SK-N-SH (cell line): ENCODE data around the gene PRIM2. TPM values are rescaled to one million over a fixed set of nuclear protein-coding genes. Genes with fewer than 3 reads are reported as not detected.
"Not testable (repeated sequence)": the region's sequence is repeated elsewhere in the genome, so short reads cannot be mapped to it uniquely, and the experiment has no call there.

ENCODE experiments used
- CTCF ChIA-PET: fragments of 300-600, 350-600 bp; formaldehyde crosslinking; extraction: SDS; loops from one replicate; lab custom pipeline; 2021; lab: Yijun Ruan, JAX
- POLR2A ChIA-PET: fragments of 350-600 bp; sonication (Branson Sonifier 250); formaldehyde crosslinking; extraction: SDS; loops from one replicate; lab custom pipeline; 2020; ENCODE audit warnings: antibody characterized with exemption, inconsistent platforms; lab: Yijun Ruan, JAX
- DNase-seq: peaks from one replicate; pipeline ENCODE4 v3.0.0; 2012
- H2AFZ ChIP-seq: fragments of 200-600 bp; sonication (generic); 2 replicates; pipeline ENCODE4 v1.8.1; 2016; ENCODE audit warnings: antibody characterized with exemption, mild to moderate bottlenecking, low read depth
- H3F3A ChIP-seq: fragments of 200-600 bp; sonication (generic); replicated peaks from 2 replicates; pipeline ENCODE3; 2016; ENCODE audit warnings: antibody characterized with exemption, mild to moderate bottlenecking; ENCODE audit not compliant: insufficient read depth
- H3K27ac ChIP-seq, 2 experiments: fragments of 200-500 bp in 1 of 2; fragments of 200-600 bp in 1 of 2; sonication (Bioruptor generic) in 1 of 2; sonication (generic), shearing (Covaris generic) in 1 of 2; 2 replicates each; pipeline versions ENCODE4 v1.5.1 to v1.6.1; 2014 to 2016; ENCODE audit warnings: low read depth in 2 of 2, inconsistent platforms in 1 of 2, low read length in 1 of 2, mild to moderate bottlenecking in 1 of 2, mixed read lengths in 1 of 2
- H3K27me3 ChIP-seq: fragments of 200-600 bp; sonication (generic), shearing (Covaris generic); 2 replicates; pipeline ENCODE4 v1.6.1; 2016; ENCODE audit warnings: mixed run types; ENCODE audit not compliant: insufficient read depth
- H3K36me3 ChIP-seq, 2 experiments: fragments of 200-500 bp in 1 of 2; fragments of 200-600 bp in 1 of 2; sonication (Bioruptor generic) in 1 of 2; sonication (generic) in 1 of 2; replicated peaks in 1 of 2; 2 replicates each; pipeline versions ENCODE3 to v1.5.1; 2014 to 2016; ENCODE audit warnings: low read length in 1 of 2, mild to moderate bottlenecking in 1 of 2; ENCODE audit not compliant: insufficient read depth in 2 of 2, control insufficient read depth in 1 of 2
- H3K4me1 ChIP-seq, 2 experiments: fragments of 200-500 bp in 1 of 2; fragments of 200-600 bp in 1 of 2; sonication (Bioruptor generic) in 1 of 2; sonication (generic), shearing (Covaris generic) in 1 of 2; 2 replicates each; pipeline versions ENCODE4 v1.5.1 to v1.6.1; 2014 to 2016; ENCODE audit warnings: low read depth in 1 of 2, low read length in 1 of 2, mixed run types in 1 of 2; ENCODE audit not compliant: insufficient read depth in 2 of 2, control insufficient read depth in 1 of 2
- H3K4me2 ChIP-seq: fragments of 200-600 bp; sonication (generic), shearing (Covaris generic); 2 replicates; pipeline ENCODE4 v1.6.1; 2017; ENCODE audit warnings: mixed run types
- H3K4me3 ChIP-seq, 2 experiments: fragments of 200-500 bp in 1 of 2; fragments of 200-600 bp in 1 of 2; sonication (Bioruptor generic) in 1 of 2; sonication (generic), shearing (Covaris generic) in 1 of 2; 2 replicates each; pipeline versions ENCODE4 v1.5.1 to v1.8.1; 2014 to 2016; ENCODE audit warnings: low read depth in 2 of 2, inconsistent platforms in 1 of 2, low read length in 1 of 2, mild to moderate bottlenecking in 1 of 2, mixed read lengths in 1 of 2, moderate library complexity in 1 of 2
- H3K79me2 ChIP-seq: fragments of 200-600 bp; sonication (generic); 2 replicates; pipeline ENCODE4 v1.8.1; 2017; ENCODE audit warnings: mild to moderate bottlenecking; ENCODE audit not compliant: insufficient read depth
- H3K9ac ChIP-seq: fragments of 200-600 bp; sonication (generic); 2 replicates; pipeline ENCODE4 v1.6.1; 2017; ENCODE audit warnings: mixed run types
- H3K9me2 ChIP-seq: fragments of 200-600 bp; sonication (generic); 2 replicates; pipeline ENCODE4 v1.6.1; 2017; ENCODE audit warnings: mixed run types
- H3K9me3 ChIP-seq: fragments of 200-600 bp; sonication (generic); 2 replicates; pipeline ENCODE4 v1.6.1; 2017; ENCODE audit warnings: mixed run types, mild to moderate bottlenecking, moderate library complexity
- H4K20me1 ChIP-seq: fragments of 200-600 bp; sonication (generic); 2 replicates; pipeline ENCODE4 v1.6.1; 2017; ENCODE audit warnings: mild to moderate bottlenecking, mixed run types; ENCODE audit not compliant: insufficient read depth
- CHD2 ChIP-seq: fragments of 150-350 bp; IDR thresholded peaks from 2 replicates; pipeline ENCODE4 v1.6.1; 2018; ENCODE audit warnings: low read length; ENCODE audit not compliant: partially characterized antibody
- ELF1 ChIP-seq: IDR thresholded peaks from 2 replicates; pipeline ENCODE4 v1.4.0; 2012
- EZH2phosphoT487 ChIP-seq: fragments of 200-600 bp; sonication (generic); IDR thresholded peaks from 2 replicates; pipeline ENCODE4 v1.6.1; 2017; ENCODE audit warnings: low read depth, mixed run types, mild to moderate bottlenecking, antibody characterized with exemption, moderate library complexity, borderline replicate concordance
- FOXJ3 ChIP-seq: sonication (generic); formaldehyde crosslinking; IDR thresholded peaks from 2 replicates; pipeline ENCODE4 v1.5.1; 2020; ENCODE audit warnings: mild to moderate bottlenecking, missing genetic modification reagents
- MEF2A ChIP-seq: IDR thresholded peaks from 2 replicates; pipeline ENCODE4 v1.4.0; 2012; ENCODE audit warnings: low read depth, borderline replicate concordance
- MXI1 ChIP-seq: IDR thresholded peaks from 2 replicates; pipeline ENCODE4 v1.6.1; 2012; ENCODE audit warnings: mild to moderate bottlenecking, low read depth, low read length, improper control_type of control experiment
- NFIC ChIP-seq: IDR thresholded peaks from 2 replicates; pipeline ENCODE4 v1.4.0; 2012; ENCODE audit warnings: borderline replicate concordance
- RAD21 ChIP-seq: IDR thresholded peaks from 2 replicates; pipeline ENCODE4 v1.6.1; 2012; ENCODE audit warnings: mild to moderate bottlenecking, low read length
- RXRA ChIP-seq: IDR thresholded peaks from 2 replicates; pipeline ENCODE4 v1.4.0; 2012; ENCODE audit warnings: low read depth, mild to moderate bottlenecking, borderline replicate concordance
- SIN3A ChIP-seq: IDR thresholded peaks from 2 replicates; pipeline ENCODE4 v1.6.1; 2012; ENCODE audit warnings: low read depth, mild to moderate bottlenecking, low read length, moderate library complexity, borderline replicate concordance
- TAF1 ChIP-seq: IDR thresholded peaks from 2 replicates; pipeline ENCODE4 v1.6.1; 2012; ENCODE audit warnings: low read depth, mild to moderate bottlenecking, low read length, moderate library complexity, borderline replicate concordance
- TCF12 ChIP-seq: IDR thresholded peaks from 2 replicates; pipeline ENCODE4 v1.4.0; 2012
- YY1 ChIP-seq: IDR thresholded peaks from 2 replicates; pipeline ENCODE4 v1.4.0; 2012; ENCODE audit warnings: low read depth, mild to moderate bottlenecking
- WGBS: methylation state at CpG from one replicate; pipeline ENCODE4 v1.1.6; 2017; ENCODE audit warnings: low lambda C conversion rate; 5-methylcytosine and 5-hydroxymethylcytosine counted together
- polyA plus RNA-seq, 3 experiments: library from polyadenylated mRNA; depleted of rRNA; stranded (reverse); fragments of >200 nt; gene quantifications; 2 replicates each; pipeline ENCODE4 v1.2.3, GENCODE V29; 2012
- TF ChIP-seq, protein P1 (sequence below): IDR thresholded peaks from 2 replicates; pipeline ENCODE4 v1.4.0; 2012; ENCODE audit warnings: low read depth, borderline replicate concordance
- TF ChIP-seq, protein P2 (sequence below): IDR thresholded peaks from 2 replicates; pipeline ENCODE4 v1.4.0; 2012; ENCODE audit warnings: low read depth, borderline replicate concordance
- TF ChIP-seq, protein P3 (sequence below): IDR thresholded peaks from 2 replicates; pipeline ENCODE4 v1.6.1; 2012; ENCODE audit warnings: mild to moderate bottlenecking, low read depth, low read length, moderate library complexity

PRIM2 gene
- polyA plus RNA-seq, 1 of the 3 experiments (the other 2 are of a cell fraction) = 14.1 TPM

DNA sequence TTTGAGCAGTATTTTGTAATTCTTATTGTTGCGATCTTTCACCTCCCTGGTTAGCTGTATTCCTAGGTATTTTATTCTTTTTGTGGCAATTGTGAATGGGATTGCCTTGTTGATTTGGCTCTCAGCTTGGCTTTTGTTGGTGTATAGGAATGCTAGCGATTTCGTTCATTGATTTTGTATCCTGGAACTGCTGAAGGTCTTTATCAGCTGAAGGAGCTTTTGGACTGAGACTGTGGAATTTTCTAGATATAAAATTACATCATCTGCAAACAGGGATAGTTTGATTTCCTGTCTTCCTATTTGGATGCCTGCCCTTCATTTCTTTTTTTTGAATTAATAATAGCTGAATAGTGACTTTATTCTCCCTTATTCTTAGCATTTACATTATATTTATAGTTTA is 74.6 kb downstream of the PRIM2 start:
- DNase-seq, H3K27me3 ChIP-seq, H3K9me2 ChIP-seq, H3K4me1 ChIP-seq, H3F3A ChIP-seq, H2AFZ ChIP-seq, H4K20me1 ChIP-seq, POLR2A ChIA-PET, CTCF ChIA-PET, H3K9ac ChIP-seq, H3K27ac ChIP-seq, H3K4me3 ChIP-seq, H3K4me2 ChIP-seq: not testable (repeated sequence)
- peaks cover 19% of the 10 kb centered on the region; the same call in 1 of the 2 replicates for H3K9me3 ChIP-seq
- H3K79me2 ChIP-seq = peaks cover 70% of the 10 kb centered on the region
- H3K36me3 ChIP-seq = peaks cover 0 to 32% of the 10 kb centered on the region in 2 experiments
- 100% methylated on average over 3 of the region's 3 CpGs for WGBS

DNA sequence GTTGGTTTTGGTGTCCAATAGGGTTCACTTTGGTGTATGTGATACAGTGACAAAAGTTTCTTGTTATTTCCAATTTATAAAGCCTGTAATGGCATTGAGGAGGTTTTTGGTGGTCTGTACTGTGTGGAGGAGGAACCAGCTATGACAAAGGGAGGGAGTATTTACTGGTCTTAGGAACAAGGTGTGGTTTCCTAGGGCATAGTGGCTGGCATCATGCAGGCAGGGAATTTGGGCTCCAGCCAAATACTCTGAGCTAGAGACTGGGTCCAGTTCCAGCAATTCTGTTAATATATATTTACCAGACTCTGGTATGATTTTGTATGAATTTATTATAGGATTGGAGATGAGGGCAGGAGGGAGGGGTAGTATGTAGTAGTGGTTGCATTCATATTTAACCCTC is 101.9 kb downstream of the PRIM2 start:
- CTCF ChIA-PET, H3K9ac ChIP-seq, H3K9me2 ChIP-seq, POLR2A ChIA-PET, H4K20me1 ChIP-seq, H3K27me3 ChIP-seq, H3K4me3 ChIP-seq, DNase-seq, H3K4me2 ChIP-seq, H3K9me3 ChIP-seq, H3K27ac ChIP-seq, H2AFZ ChIP-seq: not testable (repeated sequence)
- Histone ChIP-seq H3K79me2 (peaks cover 22% of the 10 kb centered on the region; the same call in 1 of the 2 replicates), H3K36me3 (peaks cover 0 to 17% of the 10 kb centered on the region in 2 experiments), H3K4me1 (peaks cover 5 to 14% of the 10 kb centered on the region in 2 experiments; a peak in 3 of 4 replicates), H3F3A (peaks cover 10% of the 10 kb centered on the region)

DNA sequence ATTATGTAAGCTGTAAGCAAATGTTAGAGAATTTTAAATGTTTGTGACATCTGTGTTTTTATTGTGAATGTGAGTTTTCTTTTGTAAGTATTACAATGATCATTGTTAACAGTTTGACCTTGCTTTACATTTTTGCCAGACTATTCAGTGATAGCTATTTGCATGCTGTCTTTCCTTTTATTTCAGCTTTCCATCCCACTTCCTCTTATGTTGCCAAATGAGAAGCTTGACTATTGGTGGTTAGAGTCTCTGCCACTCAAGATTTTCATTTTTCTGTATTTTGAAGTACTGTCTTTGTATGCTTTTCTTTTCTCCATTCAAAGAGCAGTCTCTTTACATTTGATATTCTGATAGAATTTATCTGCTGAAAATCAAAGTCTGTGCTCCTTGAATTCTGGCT is 104.1 kb downstream of the PRIM2 start:
- Histone ChIP-seq H3K4me3 (no peak overlapping the region), H3K9me2 (no peaks in the 10 kb centered on the region), H3K79me2 (peaks cover 25% of the 10 kb centered on the region; the same call in 1 of the 2 replicates), H3K4me2 (0 out of 2 replicates have a peak overlapping the region, but pooled peaks have one; percentile 10), H2AFZ (no peak overlapping the region), H3K9ac (no peak overlapping the region), H3K9me3 (no peaks in the 10 kb centered on the region), H4K20me1 (no peaks in the 10 kb centered on the region; the same call in 1 of the 2 replicates), H3K36me3 (peaks cover 0 to 12% of the 10 kb centered on the region in 2 experiments), H3K27ac (peak overlapping the region in 1 of 2 experiments; percentile 5; a peak in 1 of 4 replicates), H3K4me1 (peaks cover 5 to 14% of the 10 kb centered on the region in 2 experiments; a peak in 3 of 4 replicates), H3F3A (peaks cover 10% of the 10 kb centered on the region), H3K27me3 (no peaks in the 10 kb centered on the region)
- DNase-seq = no peak
- CTCF ChIA-PET = no interaction called here
- TF ChIP-seq TCF12 (no peak), CHD2 (no peak), YY1 (no peak), EZH2phosphoT487 (no peak), RXRA (no peak), MXI1 (no peak), SIN3A (no peak), MEF2A (no peak), NFIC (no peak), FOXJ3 (CRISPR knock-in tag) (no peak), TAF1 (no peak), RAD21 (no peak), ELF1 (no peak)
- TF ChIP-seq, protein P1, sequence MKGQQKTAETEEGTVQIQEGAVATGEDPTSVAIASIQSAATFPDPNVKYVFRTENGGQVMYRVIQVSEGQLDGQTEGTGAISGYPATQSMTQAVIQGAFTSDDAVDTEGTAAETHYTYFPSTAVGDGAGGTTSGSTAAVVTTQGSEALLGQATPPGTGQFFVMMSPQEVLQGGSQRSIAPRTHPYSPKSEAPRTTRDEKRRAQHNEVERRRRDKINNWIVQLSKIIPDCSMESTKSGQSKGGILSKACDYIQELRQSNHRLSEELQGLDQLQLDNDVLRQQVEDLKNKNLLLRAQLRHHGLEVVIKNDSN = no peak
- TF ChIP-seq, protein P2, sequence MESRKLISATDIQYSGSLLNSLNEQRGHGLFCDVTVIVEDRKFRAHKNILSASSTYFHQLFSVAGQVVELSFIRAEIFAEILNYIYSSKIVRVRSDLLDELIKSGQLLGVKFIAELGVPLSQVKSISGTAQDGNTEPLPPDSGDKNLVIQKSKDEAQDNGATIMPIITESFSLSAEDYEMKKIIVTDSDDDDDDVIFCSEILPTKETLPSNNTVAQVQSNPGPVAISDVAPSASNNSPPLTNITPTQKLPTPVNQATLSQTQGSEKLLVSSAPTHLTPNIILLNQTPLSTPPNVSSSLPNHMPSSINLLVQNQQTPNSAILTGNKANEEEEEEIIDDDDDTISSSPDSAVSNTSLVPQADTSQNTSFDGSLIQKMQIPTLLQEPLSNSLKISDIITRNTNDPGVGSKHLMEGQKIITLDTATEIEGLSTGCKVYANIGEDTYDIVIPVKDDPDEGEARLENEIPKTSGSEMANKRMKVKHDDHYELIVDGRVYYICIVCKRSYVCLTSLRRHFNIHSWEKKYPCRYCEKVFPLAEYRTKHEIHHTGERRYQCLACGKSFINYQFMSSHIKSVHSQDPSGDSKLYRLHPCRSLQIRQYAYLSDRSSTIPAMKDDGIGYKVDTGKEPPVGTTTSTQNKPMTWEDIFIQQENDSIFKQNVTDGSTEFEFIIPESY = no peak
- TF ChIP-seq, protein P3, sequence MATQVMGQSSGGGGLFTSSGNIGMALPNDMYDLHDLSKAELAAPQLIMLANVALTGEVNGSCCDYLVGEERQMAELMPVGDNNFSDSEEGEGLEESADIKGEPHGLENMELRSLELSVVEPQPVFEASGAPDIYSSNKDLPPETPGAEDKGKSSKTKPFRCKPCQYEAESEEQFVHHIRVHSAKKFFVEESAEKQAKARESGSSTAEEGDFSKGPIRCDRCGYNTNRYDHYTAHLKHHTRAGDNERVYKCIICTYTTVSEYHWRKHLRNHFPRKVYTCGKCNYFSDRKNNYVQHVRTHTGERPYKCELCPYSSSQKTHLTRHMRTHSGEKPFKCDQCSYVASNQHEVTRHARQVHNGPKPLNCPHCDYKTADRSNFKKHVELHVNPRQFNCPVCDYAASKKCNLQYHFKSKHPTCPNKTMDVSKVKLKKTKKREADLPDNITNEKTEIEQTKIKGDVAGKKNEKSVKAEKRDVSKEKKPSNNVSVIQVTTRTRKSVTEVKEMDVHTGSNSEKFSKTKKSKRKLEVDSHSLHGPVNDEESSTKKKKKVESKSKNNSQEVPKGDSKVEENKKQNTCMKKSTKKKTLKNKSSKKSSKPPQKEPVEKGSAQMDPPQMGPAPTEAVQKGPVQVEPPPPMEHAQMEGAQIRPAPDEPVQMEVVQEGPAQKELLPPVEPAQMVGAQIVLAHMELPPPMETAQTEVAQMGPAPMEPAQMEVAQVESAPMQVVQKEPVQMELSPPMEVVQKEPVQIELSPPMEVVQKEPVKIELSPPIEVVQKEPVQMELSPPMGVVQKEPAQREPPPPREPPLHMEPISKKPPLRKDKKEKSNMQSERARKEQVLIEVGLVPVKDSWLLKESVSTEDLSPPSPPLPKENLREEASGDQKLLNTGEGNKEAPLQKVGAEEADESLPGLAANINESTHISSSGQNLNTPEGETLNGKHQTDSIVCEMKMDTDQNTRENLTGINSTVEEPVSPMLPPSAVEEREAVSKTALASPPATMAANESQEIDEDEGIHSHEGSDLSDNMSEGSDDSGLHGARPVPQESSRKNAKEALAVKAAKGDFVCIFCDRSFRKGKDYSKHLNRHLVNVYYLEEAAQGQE = no peak
- POLR2A ChIA-PET = no interaction called here
